Gastroesophageal sphincter (tissue), 4 donors: ENCODE measurements around the gene NR3C1. TPM values are rescaled to one million over a fixed set of nuclear protein-coding genes. Genes with fewer than 3 reads are reported as not detected.
A peak's percentile ranks its signal among the peaks of the same experiment; 100 is the strongest.

Source experiments
- ATAC-seq: fragments of 150-250 bp; one replicate; pipeline ENCODE4 v1.9.1; 2016; ENCODE audit warnings: mild to moderate bottlenecking, moderate library complexity
- H3K27ac ChIP-seq, 4 donors: fragments of 200-600 bp; sonication (generic) in 3 of 4; 1 replicate in 3 of 4; 2 replicates in 1 of 4; pipeline ENCODE4 v1.5.1; 2016 to 2019
- H3K27me3 ChIP-seq: fragments of 200-600 bp; sonication (generic); one replicate; pipeline ENCODE4 v1.5.1; 2019
- H3K36me3 ChIP-seq, 2 donors: fragments of 200-600 bp; sonication (generic); one replicate each; pipeline ENCODE4 v1.5.1; 2019; ENCODE audit warnings: control low read depth in 1 of 2
- H3K4me1 ChIP-seq, 3 donors: fragments of 200-600 bp; sonication (generic); 1 replicate in 2 of 3; 2 replicates in 1 of 3; pipeline ENCODE4 v1.5.1; 2016 to 2019; ENCODE audit warnings: control low read depth in 2 of 3
- H3K4me3 ChIP-seq, 2 donors: fragments of 200-600 bp; sonication (generic); one replicate each; pipeline ENCODE4 v1.5.1; 2019; ENCODE audit warnings: mild to moderate bottlenecking in 1 of 2, moderate library complexity in 1 of 2
- H3K9me3 ChIP-seq, 3 donors: fragments of 200-600 bp; sonication (generic); one replicate each; pipeline ENCODE4 v1.5.1; 2017 to 2019; ENCODE audit warnings: control low read depth in 2 of 3
- CTCF ChIP-seq, 4 experiments: fragments of 200-600 bp in 2 of 4; fragments of 450-650 bp in 2 of 4; sonication (generic) in 1 of 4; IDR thresholded peaks; one replicate each; pipeline ENCODE4 v1.5.1; 2017 to 2019; ENCODE audit warnings: antibody characterized with exemption in 4 of 4, mild to moderate bottlenecking in 2 of 4, moderate library complexity in 2 of 4
- EP300 ChIP-seq: sonication (generic); formaldehyde crosslinking; IDR thresholded peaks from one replicate; pipeline ENCODE4 v1.6.1; 2017; ENCODE audit warnings: antibody characterized with exemption, mild to moderate bottlenecking
- POLR2A ChIP-seq, 2 donors: fragments of 450-650 bp; IDR thresholded peaks; one replicate each; pipeline ENCODE4 v1.6.1; 2017; ENCODE audit warnings: antibody characterized with exemption in 2 of 2, mild to moderate bottlenecking in 2 of 2, moderate library complexity in 1 of 2
- POLR2AphosphoS5 ChIP-seq: sonication (generic); formaldehyde crosslinking; IDR thresholded peaks from one replicate; pipeline ENCODE4 v1.6.1; 2017; ENCODE audit warnings: antibody characterized with exemption
- WGBS, 2 donors: methylation state at CpG; one replicate each; pipeline ENCODE4 v1.1.5; 2018; ENCODE audit warnings: low coverage in 1 of 2; 5-methylcytosine and 5-hydroxymethylcytosine counted together
- total RNA-seq, 4 donors: library from RNA; depleted of rRNA; stranded (reverse); fragments of >200 nt; gene quantifications; one replicate each; pipeline ENCODE4 v1.1.0, GENCODE V29; 2016

Gene NR3C1
- total RNA-seq, 4 donors from 2014 or later, result 69.7 to 103 (median 85.6) TPM

DNA sequence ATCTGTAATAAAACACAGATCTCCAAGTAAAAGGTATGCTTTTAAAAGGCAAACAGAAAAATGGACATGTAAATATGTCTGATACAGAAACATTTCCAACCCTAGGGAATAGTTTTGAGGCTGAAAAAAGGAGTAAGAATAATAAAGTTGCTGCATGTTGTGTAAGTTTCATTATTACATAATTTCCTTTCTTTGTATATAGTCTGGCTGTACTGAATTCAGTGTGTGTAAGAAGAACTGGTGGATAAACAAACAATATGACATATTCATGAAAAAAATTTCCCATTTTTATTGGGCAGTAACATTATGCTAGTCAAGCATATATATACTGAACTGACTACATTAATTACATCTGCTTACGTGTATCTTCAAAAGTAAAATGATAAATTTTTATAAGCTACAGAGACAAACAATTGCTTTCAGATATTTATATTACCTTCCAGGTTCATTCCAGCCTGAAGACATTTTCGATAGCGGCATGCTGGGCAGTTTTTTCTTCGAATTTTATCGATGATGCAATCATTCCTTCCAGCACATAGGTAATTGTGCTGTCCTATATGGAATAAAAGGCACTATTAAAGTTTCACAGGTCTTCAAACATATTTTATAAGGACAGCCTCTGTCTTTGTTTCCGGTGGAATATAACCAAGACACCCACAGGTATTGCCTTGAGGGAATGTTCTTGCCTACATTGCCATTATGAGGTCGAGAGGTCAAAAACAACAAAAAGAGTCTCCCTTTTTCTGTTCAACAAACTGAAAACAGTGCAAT is 93.6 kb downstream of the NR3C1 start:
- H3K27ac ChIP-seq, result peak overlapping the region in 3 of 4 donors; percentile 25 to 55 (median 55)
- H3K36me3 ChIP-seq, result peaks cover 3 to 34% of the 10 kb centered on the region in 2 donors
- no peak for TF ChIP-seq POLR2A (IDR thresholded peaks at IDR 0.05)
- no peak for TF ChIP-seq POLR2AphosphoS5
- no peak for TF ChIP-seq EP300
- H3K4me1 ChIP-seq, result peaks cover 15 to 56% (median 16%) of the 10 kb centered on the region in 3 donors
- H3K27me3 ChIP-seq, result no peaks in the 10 kb centered on the region
- no peak for ATAC-seq
- 85 to 93% methylated on average over 7 of the region's 7 CpGs for WGBS, 2 donors
- H3K4me3 ChIP-seq, result no peak overlapping the region
- H3K9me3 ChIP-seq, result peaks cover 0 to 5% (median 0%) of the 10 kb centered on the region in 3 donors

GRCh38 chr5:143308731-143309130 is 94.8 kb downstream of the NR3C1 start:
- no peak for ATAC-seq
- Histone ChIP-seq H3K27ac (peak overlapping the region; percentile 55 to 67 (median 58)), H3K36me3 (peaks cover 3 to 34% of the 10 kb centered on the region in 2 donors), H3K27me3 (no peaks in the 10 kb centered on the region), H3K9me3 (peaks cover 0 to 6% (median 0%) of the 10 kb centered on the region in 3 donors), H3K4me3 (no peak overlapping the region), H3K4me1 (peaks cover 6 to 45% (median 7%) of the 10 kb centered on the region in 3 donors)
- TF ChIP-seq POLR2AphosphoS5, result no peak
- no peak for TF ChIP-seq POLR2A (IDR thresholded peaks at IDR 0.05)
- no peak for TF ChIP-seq EP300
- TF ChIP-seq CTCF (IDR thresholded peaks at IDR 0.05), result no peak
- WGBS, 2 donors, result 60 to 67% methylated on average over 2 of the region's 2 CpGs

- Histone ChIP-seq H3K27ac (peak overlapping the region in 1 of 4 donors; percentile 35), H3K4me1 (peaks cover 4 to 44% (median 6%) of the 10 kb centered on the region in 3 donors), H3K27me3 (no peaks in the 10 kb centered on the region), H3K36me3 (peaks cover 3 to 21% of the 10 kb centered on the region in 2 donors), H3K4me3 (no peak overlapping the region), H3K9me3 (peaks cover 0 to 6% (median 0%) of the 10 kb centered on the region in 3 donors)
- TF ChIP-seq CTCF (IDR thresholded peaks at IDR 0.05) (no peak), POLR2AphosphoS5 (no peak), EP300 (no peak), POLR2A (IDR thresholded peaks at IDR 0.05) (no peak)
- WGBS, 2 donors, result 45 to 54% methylated on average over 2 of the region's 2 CpGs
- ATAC-seq, result no peak
Measured at GRCh38 chr5:143306040-143306439, 97.4 kb downstream of the NR3C1 start.

DNA sequence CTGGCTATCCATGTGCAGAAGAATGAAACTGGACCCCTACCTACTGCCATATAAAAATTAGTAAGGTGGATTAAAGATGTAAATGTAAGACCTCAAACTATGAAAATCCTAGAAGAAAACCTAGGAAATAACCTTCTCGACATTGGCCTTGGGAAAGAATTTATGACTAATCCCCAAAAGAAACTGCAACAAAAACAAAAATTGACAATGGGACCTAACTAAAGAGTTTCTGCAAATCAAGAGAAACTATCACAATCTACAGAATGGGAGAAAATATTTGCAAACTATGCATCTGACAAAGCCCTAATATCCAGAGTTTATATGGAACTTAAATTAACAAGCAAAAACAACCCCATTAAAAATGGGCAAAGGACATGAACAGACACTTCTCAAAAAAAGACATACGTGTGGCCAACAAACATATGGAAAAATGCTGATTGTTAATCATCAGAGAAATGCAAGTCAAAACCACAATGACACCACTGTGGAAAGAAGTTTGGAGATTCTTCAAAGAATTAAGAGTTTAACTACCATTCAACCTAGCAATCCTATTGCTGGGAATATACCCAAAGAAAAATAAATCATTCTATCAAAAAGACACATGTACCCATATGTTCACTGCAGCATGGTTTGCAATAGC is 98.5 kb downstream of the NR3C1 start:
- Histone ChIP-seq H3K36me3 (peaks cover 3 to 25% of the 10 kb centered on the region in 2 donors), H3K9me3 (peaks cover 0 to 6% (median 0%) of the 10 kb centered on the region in 3 donors), H3K4me3 (no peak overlapping the region), H3K27me3 (no peaks in the 10 kb centered on the region), H3K27ac (no peak overlapping the region), H3K4me1 (peaks cover 4 to 33% (median 5%) of the 10 kb centered on the region in 3 donors)
- WGBS, 2 donors, result 94 to 95% methylated on average over 2 of the region's 2 CpGs
- TF ChIP-seq EP300 (no peak), CTCF (IDR thresholded peaks at IDR 0.05) (no peak), POLR2A (IDR thresholded peaks at IDR 0.05) (no peak), POLR2AphosphoS5 (no peak)
- ATAC-seq, result no peak

GRCh38 chr5:143302341-143303045 is 101.0 kb downstream of the NR3C1 start:
- H3K9me3 ChIP-seq, result peaks cover 0 to 6% (median 0%) of the 10 kb centered on the region in 3 donors
- no peak overlapping the region for H3K27ac ChIP-seq
- no peak for ATAC-seq
- peaks cover 0 to 12% (median 4%) of the 10 kb centered on the region in 3 donors for H3K4me1 ChIP-seq
- TF ChIP-seq EP300 (no peak), POLR2AphosphoS5 (no peak), CTCF (IDR thresholded peaks at IDR 0.05) (no peak), POLR2A (IDR thresholded peaks at IDR 0.05) (no peak)
- H3K27me3 ChIP-seq, result no peaks in the 10 kb centered on the region
- no peak overlapping the region for H3K4me3 ChIP-seq
- H3K36me3 ChIP-seq, result peaks cover 11 to 34% of the 10 kb centered on the region in 2 donors
